ENCODE data around the gene C4orf46.

The C4orf46 gene

DNA sequence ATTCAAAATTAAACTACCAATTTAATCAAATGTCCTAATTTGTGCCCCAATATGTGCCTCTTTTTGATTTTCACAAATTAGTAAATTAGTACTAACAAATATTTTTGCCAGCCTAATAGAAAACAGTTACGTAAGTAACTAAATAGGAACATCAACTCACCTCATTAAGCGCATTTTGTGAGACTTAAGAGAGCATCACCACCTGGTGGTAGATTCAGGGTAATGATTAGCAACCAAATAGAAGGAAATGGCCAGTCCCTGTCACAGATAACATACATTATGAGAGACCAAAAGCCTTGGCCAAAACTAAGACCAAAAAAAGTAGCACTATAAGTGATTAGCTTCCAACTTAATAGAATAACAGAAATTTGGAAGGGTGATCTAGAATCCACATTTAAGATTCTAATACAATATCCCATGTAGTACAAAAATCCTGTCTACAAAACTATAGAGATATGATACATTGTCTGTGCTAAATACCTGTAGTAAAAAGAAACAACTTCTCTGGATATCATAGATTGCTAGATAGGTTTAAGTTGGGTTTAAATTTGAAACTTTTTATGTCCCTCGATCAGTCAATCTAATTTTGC is 46.7 kb downstream of the C4orf46 start:
- H3K27me3 ChIP-seq (ENCODE audit: insufficient read depth, insufficient read length) = no peaks in the 10 kb centered on the region
- TF ChIP-seq ZNF274 (IDR thresholded peaks at IDR 0.05; ENCODE audit: low read depth, low read length) (no peak), YY1 (IDR thresholded peaks at IDR 0.05; ENCODE audit: insufficient read depth, insufficient read length) (no peak), SUZ12 (IDR thresholded peaks at IDR 0.05; ENCODE audit: extremely low read depth, insufficient read depth, insufficient read length) (no peak)
- H3K9ac ChIP-seq (ENCODE audit: insufficient read length, low read depth) = no peak overlapping the region
- no peaks in the 10 kb centered on the region for H3K4me1 ChIP-seq (ENCODE audit: insufficient read depth, insufficient read length)
- H3K36me3 ChIP-seq (ENCODE audit: insufficient read depth, insufficient read length, low read length) = no peaks in the 10 kb centered on the region
- DNase-seq (ENCODE audit: low read depth, low spot score) = peak; percentile 42
- no peak overlapping the region for H3K4me3 ChIP-seq (ENCODE audit: insufficient read length, low read depth)
- H3K9me3 ChIP-seq (ENCODE audit: insufficient read depth, low read length) = no peaks in the 10 kb centered on the region

DNA sequence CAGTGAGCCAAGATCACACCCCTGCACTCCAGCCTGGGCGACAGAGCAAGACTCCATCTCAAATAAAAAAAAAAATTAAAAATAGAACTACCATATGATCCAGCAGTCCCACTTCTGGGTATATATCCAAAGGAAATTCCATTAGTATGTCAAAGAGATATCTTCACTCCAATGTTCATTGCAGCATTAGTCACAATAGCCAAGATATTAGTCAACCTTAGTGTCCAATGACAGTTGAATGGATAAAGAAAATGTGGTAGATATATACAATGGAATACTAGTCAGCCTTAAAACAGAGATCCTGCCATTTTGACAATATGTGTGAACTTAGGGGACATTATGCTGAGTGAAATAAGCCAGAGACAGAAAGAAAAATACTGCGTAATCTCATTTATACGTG is 49.4 kb downstream of the C4orf46 start:
- Histone ChIP-seq H3K4me3 (ENCODE audit: insufficient read length, low read depth) (no peak overlapping the region), H3K9ac (ENCODE audit: insufficient read length, low read depth) (no peak overlapping the region), H3K4me1 (ENCODE audit: insufficient read depth, insufficient read length) (no peaks in the 10 kb centered on the region), H3K36me3 (ENCODE audit: insufficient read depth, insufficient read length, low read length) (no peaks in the 10 kb centered on the region), H3K9me3 (ENCODE audit: insufficient read depth, low read length) (no peaks in the 10 kb centered on the region), H3K27me3 (ENCODE audit: insufficient read depth, insufficient read length) (no peaks in the 10 kb centered on the region)
- TF ChIP-seq YY1 (IDR thresholded peaks at IDR 0.05; ENCODE audit: insufficient read depth, insufficient read length) (no peak), ZNF274 (IDR thresholded peaks at IDR 0.05; ENCODE audit: low read depth, low read length) (no peak), SUZ12 (IDR thresholded peaks at IDR 0.05; ENCODE audit: extremely low read depth, insufficient read depth, insufficient read length) (no peak)
- no peak for DNase-seq (ENCODE audit: low read depth, low spot score)

DNA sequence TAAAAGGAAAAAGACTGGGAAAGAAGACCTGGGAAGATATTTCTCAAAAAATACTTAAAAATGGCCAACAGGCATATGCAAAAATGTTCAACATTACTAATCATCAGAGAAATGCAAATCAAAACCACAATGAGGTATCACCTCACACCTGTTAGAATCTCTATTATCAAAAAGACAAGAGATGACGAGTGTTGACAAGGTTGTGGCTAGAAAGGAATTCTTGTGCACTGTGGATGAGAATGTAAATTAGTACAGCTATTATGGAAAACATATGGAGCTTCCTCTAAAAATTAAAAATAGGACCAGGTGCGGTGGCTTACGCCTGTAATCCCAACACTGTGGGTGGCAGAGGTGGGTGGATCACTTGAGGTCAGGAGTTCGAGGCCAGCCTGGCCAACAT is 50.0 kb downstream of the C4orf46 start:
- no peak for TF ChIP-seq SUZ12 (IDR thresholded peaks at IDR 0.05; ENCODE audit: extremely low read depth, insufficient read depth, insufficient read length)
- TF ChIP-seq ZNF274 (IDR thresholded peaks at IDR 0.05; ENCODE audit: low read depth, low read length) = no peak
- TF ChIP-seq YY1 (IDR thresholded peaks at IDR 0.05; ENCODE audit: insufficient read depth, insufficient read length) = no peak
- no peak overlapping the region for H3K9ac ChIP-seq (ENCODE audit: insufficient read length, low read depth)

GRCh38 chr4:158617956-158618355 is 53.7 kb downstream of the C4orf46 start:
- DNase-seq (ENCODE audit: low read depth, low spot score) = no peak
- H3K4me1 ChIP-seq (ENCODE audit: insufficient read depth, insufficient read length) = no peaks in the 10 kb centered on the region
- no peaks in the 10 kb centered on the region for H3K27me3 ChIP-seq (ENCODE audit: insufficient read depth, insufficient read length)
- H3K9ac ChIP-seq (ENCODE audit: insufficient read length, low read depth) = no peak overlapping the region
- no peak for TF ChIP-seq ZNF274 (IDR thresholded peaks at IDR 0.05; ENCODE audit: low read depth, low read length)
- no peak for TF ChIP-seq YY1 (IDR thresholded peaks at IDR 0.05; ENCODE audit: insufficient read depth, insufficient read length)
- no peak for TF ChIP-seq SUZ12 (IDR thresholded peaks at IDR 0.05; ENCODE audit: extremely low read depth, insufficient read depth, insufficient read length)
- H3K36me3 ChIP-seq (ENCODE audit: insufficient read depth, insufficient read length, low read length) = no peaks in the 10 kb centered on the region
- no peaks in the 10 kb centered on the region for H3K9me3 ChIP-seq (ENCODE audit: insufficient read depth, low read length)
- no peak overlapping the region for H3K4me3 ChIP-seq (ENCODE audit: insufficient read length, low read depth)

More for the DNA sequence above, 50.0 kb downstream of the C4orf46 start:
- H3K27me3 ChIP-seq (ENCODE audit: insufficient read depth, insufficient read length) = no peaks in the 10 kb centered on the region
- no peak overlapping the region for H3K4me3 ChIP-seq (ENCODE audit: insufficient read length, low read depth)
- no peaks in the 10 kb centered on the region for H3K9me3 ChIP-seq (ENCODE audit: insufficient read depth, low read length)
- DNase-seq (ENCODE audit: low read depth, low spot score) = no peak
- H3K36me3 ChIP-seq (ENCODE audit: insufficient read depth, insufficient read length, low read length) = no peaks in the 10 kb centered on the region
- H3K4me1 ChIP-seq (ENCODE audit: insufficient read depth, insufficient read length) = no peaks in the 10 kb centered on the region
